ENCODE measurements around the gene PCDH8. TPM values are rescaled to one million over a fixed set of nuclear protein-coding genes. Genes with fewer than 3 reads are reported as not detected.

PCDH8 gene
- not detected for total RNA-seq
- long read RNA-seq, donor 1 = 0 reads
- long read RNA-seq, donor 2 = 0 reads

- intact Hi-C loops (cut with DNase I) = no loop called here
These were observed at the start of gene PCDH8 for GRCh38 chr13:52848455-52849195. TSS of gene PCDH8 (minus strand) at chr13:52848640. CDS start at chr13:52848436, 204 bp downstream.

GRCh38 chr13:52896827-52897659 is 48.6 kb upstream of the PCDH8 start:
- intact Hi-C loops (cut with DNase I) = loop anchor here in 1 of 2 donors (5.0 kb wide), 1 partner anchor 45 kb away; no protein-coding TSS in a partner anchor
- DNase-seq (ENCODE audit: low spot score) = no peak

More at GRCh38 chr13:52848455-52849195, at the start of gene PCDH8:
- DNase-seq (ENCODE audit: low spot score) = no peak

GRCh38 chr13:52894413-52894812 is 46.0 kb upstream of the PCDH8 start:
- no peak for DNase-seq (ENCODE audit: low spot score)
- intact Hi-C loops (cut with DNase I) = no loop called here

GRCh38 chr13:52892925-52893324 is 44.5 kb upstream of the PCDH8 start:
- intact Hi-C loops (cut with DNase I) = no loop called here
- no peak for DNase-seq (ENCODE audit: low spot score)

- intact Hi-C loops (cut with DNase I) = no loop called here
- DNase-seq (ENCODE audit: low spot score) = no peak
These were observed 43.3 kb upstream of the PCDH8 start for GRCh38 chr13:52891706-52892105.

- no peak for DNase-seq (ENCODE audit: low spot score)
- intact Hi-C loops (cut with DNase I) = no loop called here
These were observed 38.7 kb upstream of the PCDH8 start for GRCh38 chr13:52887165-52887564.

GRCh38 chr13:52885141-52885540 is 36.7 kb upstream of the PCDH8 start:
- DNase-seq (ENCODE audit: low spot score) = no peak
- intact Hi-C loops (cut with DNase I) = no loop called here

GRCh38 chr13:52884429-52885010 is 36.1 kb upstream of the PCDH8 start:
- intact Hi-C loops (cut with DNase I) = no loop called here
- no peak for DNase-seq (ENCODE audit: low spot score)

GRCh38 chr13:52882785-52883184 is 34.3 kb upstream of the PCDH8 start:
- no peak for DNase-seq (ENCODE audit: low spot score)
- intact Hi-C loops (cut with DNase I) = no loop called here

GRCh38 chr13:52879950-52880741 is 31.7 kb upstream of the PCDH8 start:
- intact Hi-C loops (cut with DNase I) = no loop called here
- no peak for DNase-seq (ENCODE audit: low spot score)

- no peak for DNase-seq (ENCODE audit: low spot score)
- intact Hi-C loops (cut with DNase I) = no loop called here
These were observed 30.4 kb upstream of the PCDH8 start for GRCh38 chr13:52878831-52879230.

- intact Hi-C loops (cut with DNase I) = no loop called here
These were observed 21.7 kb upstream of the PCDH8 start for GRCh38 chr13:52870143-52870542.

GRCh38 chr13:52869621-52870020 is 21.2 kb upstream of the PCDH8 start:
- no peak for DNase-seq (ENCODE audit: low spot score)
- intact Hi-C loops (cut with DNase I) = no loop called here

More at GRCh38 chr13:52870143-52870542, 21.7 kb upstream of the PCDH8 start:
- no peak for DNase-seq (ENCODE audit: low spot score)

GRCh38 chr13:52869050-52869449 is 20.6 kb upstream of the PCDH8 start:
- intact Hi-C loops (cut with DNase I) = no loop called here
- no peak for DNase-seq (ENCODE audit: low spot score)

GRCh38 chr13:52868190-52868589 is 19.8 kb upstream of the PCDH8 start:
- intact Hi-C loops (cut with DNase I) = no loop called here

GRCh38 chr13:52864941-52865340 is 16.5 kb upstream of the PCDH8 start:
- DNase-seq (ENCODE audit: low spot score) = no peak

More at GRCh38 chr13:52868190-52868589, 19.8 kb upstream of the PCDH8 start:
- no peak for DNase-seq (ENCODE audit: low spot score)

GRCh38 chr13:52862358-52863206 is 14.1 kb upstream of the PCDH8 start:
- DNase-seq (ENCODE audit: low spot score) = no peak
- intact Hi-C loops (cut with DNase I) = no loop called here

More at GRCh38 chr13:52864941-52865340, 16.5 kb upstream of the PCDH8 start:
- intact Hi-C loops (cut with DNase I) = no loop called here

- intact Hi-C loops (cut with DNase I) = loop anchor here in 1 of 2 donors (5.0 to 10.0 kb wide), 2 partner anchors 45 to 112 kb away; no protein-coding TSS in a partner anchor
- no peak for DNase-seq (ENCODE audit: low spot score)
These were observed 4.0 kb upstream of the PCDH8 start for GRCh38 chr13:52852444-52852843.
